ENCODE measurements around the gene SUCNR1.

- TF ChIP-seq CTCF (IDR thresholded peaks at IDR 0.05) = no peak
- TF ChIP-seq POLR2A (IDR thresholded peaks at IDR 0.05) = no peak
Observed at GRCh38 chr3:151908399-151908798, 35.0 kb downstream of the SUCNR1 start.
